Measurements from ENCODE around the gene MTFP1. TPM values are rescaled to one million over a fixed set of nuclear protein-coding genes. Genes with fewer than 3 reads are reported as not detected.

Gene MTFP1
- total RNA-seq, 1 donor from 2014 or later, result 79.3 TPM

DNA sequence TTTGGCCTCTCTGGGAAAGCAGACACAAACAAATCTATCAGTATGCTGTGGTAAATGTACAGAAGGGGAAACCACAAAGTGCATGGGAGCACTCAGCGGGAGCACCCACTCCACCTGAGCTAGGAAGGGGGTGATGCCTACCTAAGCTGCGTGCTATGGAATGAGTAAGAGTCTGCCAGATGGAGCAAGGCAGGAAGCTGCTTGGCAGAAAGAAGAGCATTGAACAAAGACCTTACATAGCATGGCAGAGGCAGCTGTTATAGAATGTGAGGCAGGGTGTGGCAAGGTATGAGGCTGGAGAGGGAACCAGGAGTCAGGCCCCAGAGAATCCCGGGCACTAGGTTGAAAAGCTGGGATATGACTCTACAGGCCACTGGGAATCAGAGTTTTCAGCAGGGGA is 13.8 kb upstream of the MTFP1 start:
- Mint-ChIP-seq H3K36me3 (ENCODE audit: low read depth) (peaks cover 56% of the 10 kb centered on the region), H3K4me1 (peaks cover 42% of the 10 kb centered on the region), H3K4me3 (no peak overlapping the region), H3K27me3 (no peaks in the 10 kb centered on the region), H3K9me3 (no peaks in the 10 kb centered on the region), H3K27ac (peak overlapping the region; percentile 61)
- DNase-seq, result no peak
- intact Hi-C loops (cut with micrococcal nuclease), result no loop called here

DNA sequence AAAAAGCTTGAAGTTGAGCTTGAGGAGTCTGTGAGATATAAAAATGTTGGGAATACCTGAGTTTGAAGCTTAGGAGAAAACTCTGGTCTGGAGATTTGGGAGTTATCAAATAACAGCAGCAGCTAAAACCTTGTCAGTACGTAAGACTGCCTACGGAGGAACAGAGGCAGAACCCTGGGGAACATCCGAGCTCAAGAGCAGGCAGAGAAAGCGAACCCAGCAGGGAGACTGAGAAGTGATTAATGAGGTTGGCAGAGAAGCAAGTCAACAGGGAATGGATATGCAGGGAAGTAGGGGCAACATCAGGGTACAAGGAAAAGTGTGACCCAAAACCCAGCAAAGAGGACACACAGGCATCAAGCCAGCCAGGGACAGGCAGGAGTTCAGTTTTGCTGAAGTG is 12.6 kb upstream of the MTFP1 start:
- peaks cover 62% of the 10 kb centered on the region for H3K36me3 Mint-ChIP-seq (ENCODE audit: low read depth)
- no peaks in the 10 kb centered on the region for H3K9me3 Mint-ChIP-seq
- DNase-seq, result no peak
- H3K4me1 Mint-ChIP-seq, result peaks cover 42% of the 10 kb centered on the region
- intact Hi-C loops (cut with micrococcal nuclease), result no loop called here
- peak overlapping the region; percentile 77 for H3K27ac Mint-ChIP-seq
- H3K4me3 Mint-ChIP-seq, result no peak overlapping the region
- H3K27me3 Mint-ChIP-seq, result no peaks in the 10 kb centered on the region

DNA sequence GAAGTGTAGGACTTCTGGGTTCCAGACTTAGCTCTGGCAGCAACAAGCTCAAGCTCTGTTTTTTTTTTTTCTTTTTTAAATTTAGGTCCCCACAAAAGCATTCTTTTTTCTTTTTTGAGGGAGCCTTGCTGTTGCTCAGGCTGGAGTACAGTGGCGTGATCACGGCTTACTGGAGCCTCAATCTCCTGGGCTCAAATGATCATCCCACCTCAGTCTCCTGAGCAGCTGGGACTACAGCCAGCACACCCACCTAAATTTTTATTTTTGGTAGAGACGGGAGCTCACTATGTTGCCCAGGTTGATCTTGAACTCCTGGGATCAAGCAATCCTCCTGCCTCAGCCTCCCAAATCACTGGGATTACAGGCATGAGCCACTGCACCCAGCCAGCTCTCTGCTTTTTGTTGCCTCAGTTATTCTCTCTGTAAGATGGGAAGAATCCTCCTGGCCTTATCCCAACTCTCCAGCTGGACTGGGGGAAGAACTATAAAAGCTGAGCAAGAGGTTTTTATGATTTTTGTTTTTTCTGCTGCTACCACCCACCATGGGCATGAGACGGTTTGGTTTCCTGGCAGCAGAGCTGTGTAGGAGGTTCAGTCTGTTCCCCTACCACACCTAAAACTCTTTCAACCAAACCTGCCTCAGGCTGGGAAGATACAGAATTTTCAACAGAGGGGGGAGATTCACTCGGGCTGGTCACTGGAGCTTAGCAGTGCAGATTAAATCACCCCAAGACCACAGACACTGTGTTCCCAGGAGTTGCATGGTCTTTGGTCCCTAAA is 11.6 kb upstream of the MTFP1 start:
- Mint-ChIP-seq H3K36me3 (ENCODE audit: low read depth) (peaks cover 69% of the 10 kb centered on the region), H3K9me3 (no peaks in the 10 kb centered on the region), H3K27me3 (no peaks in the 10 kb centered on the region), H3K4me1 (peaks cover 36% of the 10 kb centered on the region), H3K27ac (peak overlapping the region; percentile 77), H3K4me3 (peak overlapping the region; percentile 29)
- intact Hi-C loops (cut with micrococcal nuclease), result loop anchor here (1.0 kb wide), 1 partner anchor 12 kb away; no protein-coding TSS in a partner anchor
- DNase-seq, result no peak

DNA sequence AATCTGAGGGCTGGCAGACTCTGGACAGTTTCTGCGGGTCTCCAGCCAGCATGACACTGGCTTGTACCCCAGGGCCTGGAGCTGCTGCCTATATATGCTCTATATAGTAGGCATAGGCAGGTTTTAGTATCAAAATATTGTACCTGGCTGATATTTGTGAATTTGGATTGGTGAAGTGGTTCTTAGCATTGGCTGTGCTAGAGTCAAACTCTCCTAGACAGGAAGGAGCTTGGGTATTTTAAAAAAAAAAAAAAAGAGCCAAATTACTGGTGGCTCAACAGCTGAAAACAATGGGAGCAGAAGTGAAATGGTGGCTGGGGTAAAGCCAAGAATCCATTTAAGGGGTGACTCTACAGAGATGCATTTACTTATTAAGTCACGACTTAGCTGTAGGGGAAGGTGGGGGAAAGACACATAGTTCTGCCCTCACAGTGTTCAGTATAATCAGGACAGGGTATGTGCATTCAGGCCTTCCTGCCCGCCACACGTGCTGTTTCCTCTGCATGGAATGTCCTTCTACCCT is 11.0 kb upstream of the MTFP1 start:
- Mint-ChIP-seq H3K9me3 (no peaks in the 10 kb centered on the region), H3K27ac (peak overlapping the region; percentile 77), H3K27me3 (no peaks in the 10 kb centered on the region), H3K36me3 (ENCODE audit: low read depth) (peaks cover 70% of the 10 kb centered on the region), H3K4me3 (peak overlapping the region; percentile 29), H3K4me1 (peaks cover 37% of the 10 kb centered on the region)
- intact Hi-C loops (cut with micrococcal nuclease), result loop anchor here (1.0 kb wide), 1 partner anchor 12 kb away; no protein-coding TSS in a partner anchor
- DNase-seq, result no peak

DNA sequence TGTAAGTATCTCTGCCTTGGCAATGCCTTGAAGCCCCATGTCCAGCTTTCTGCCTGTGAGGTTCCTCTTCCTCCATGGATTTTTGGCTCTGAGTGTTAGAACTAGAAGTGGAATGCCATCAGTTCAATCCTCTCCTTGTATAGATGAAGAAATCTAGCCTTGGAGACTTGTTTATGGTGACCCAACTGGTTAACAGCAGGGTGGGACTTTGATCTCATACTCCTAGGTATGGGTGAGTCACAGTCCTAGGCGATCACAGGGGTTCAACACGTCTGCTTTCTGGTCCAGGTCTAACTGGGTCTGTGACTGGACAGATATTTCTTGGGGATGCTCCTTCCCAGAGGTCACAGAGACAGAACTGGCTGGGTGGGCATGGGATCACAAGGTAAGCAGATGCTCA is 9.2 kb upstream of the MTFP1 start:
- DNase-seq, result no peak
- H3K36me3 Mint-ChIP-seq (ENCODE audit: low read depth), result peaks cover 80% of the 10 kb centered on the region
- no peaks in the 10 kb centered on the region for H3K9me3 Mint-ChIP-seq
- intact Hi-C loops (cut with micrococcal nuclease), result no loop called here
- peaks cover 50% of the 10 kb centered on the region for H3K4me1 Mint-ChIP-seq
- H3K4me3 Mint-ChIP-seq, result no peak overlapping the region
- peak overlapping the region; percentile 40 for H3K27ac Mint-ChIP-seq
- no peaks in the 10 kb centered on the region for H3K27me3 Mint-ChIP-seq

DNA sequence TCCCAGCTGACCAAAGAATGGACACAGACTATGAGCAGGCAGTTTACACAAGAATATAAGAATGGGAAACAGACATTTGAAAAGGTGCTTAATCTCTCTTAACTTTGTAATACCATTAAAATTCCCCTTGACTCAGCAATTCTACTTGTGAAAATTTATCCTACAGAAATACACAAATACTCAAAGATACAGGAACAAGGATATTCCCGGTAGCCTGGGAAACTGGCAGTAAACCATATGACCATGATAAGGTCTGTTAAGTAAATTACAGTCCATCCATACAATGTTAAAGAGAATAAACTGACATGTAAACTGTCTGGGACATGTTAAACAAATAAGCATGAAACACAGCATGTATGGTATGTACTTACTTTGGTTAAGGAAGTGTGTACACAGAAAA is 8.7 kb upstream of the MTFP1 start:
- H3K36me3 Mint-ChIP-seq (ENCODE audit: low read depth), result peaks cover 80% of the 10 kb centered on the region
- H3K27me3 Mint-ChIP-seq, result no peaks in the 10 kb centered on the region
- no peak overlapping the region for H3K4me3 Mint-ChIP-seq
- H3K9me3 Mint-ChIP-seq, result no peaks in the 10 kb centered on the region
- H3K27ac Mint-ChIP-seq, result peak overlapping the region; percentile 15
- no peak for DNase-seq
- peaks cover 53% of the 10 kb centered on the region for H3K4me1 Mint-ChIP-seq
- intact Hi-C loops (cut with micrococcal nuclease), result no loop called here

DNA sequence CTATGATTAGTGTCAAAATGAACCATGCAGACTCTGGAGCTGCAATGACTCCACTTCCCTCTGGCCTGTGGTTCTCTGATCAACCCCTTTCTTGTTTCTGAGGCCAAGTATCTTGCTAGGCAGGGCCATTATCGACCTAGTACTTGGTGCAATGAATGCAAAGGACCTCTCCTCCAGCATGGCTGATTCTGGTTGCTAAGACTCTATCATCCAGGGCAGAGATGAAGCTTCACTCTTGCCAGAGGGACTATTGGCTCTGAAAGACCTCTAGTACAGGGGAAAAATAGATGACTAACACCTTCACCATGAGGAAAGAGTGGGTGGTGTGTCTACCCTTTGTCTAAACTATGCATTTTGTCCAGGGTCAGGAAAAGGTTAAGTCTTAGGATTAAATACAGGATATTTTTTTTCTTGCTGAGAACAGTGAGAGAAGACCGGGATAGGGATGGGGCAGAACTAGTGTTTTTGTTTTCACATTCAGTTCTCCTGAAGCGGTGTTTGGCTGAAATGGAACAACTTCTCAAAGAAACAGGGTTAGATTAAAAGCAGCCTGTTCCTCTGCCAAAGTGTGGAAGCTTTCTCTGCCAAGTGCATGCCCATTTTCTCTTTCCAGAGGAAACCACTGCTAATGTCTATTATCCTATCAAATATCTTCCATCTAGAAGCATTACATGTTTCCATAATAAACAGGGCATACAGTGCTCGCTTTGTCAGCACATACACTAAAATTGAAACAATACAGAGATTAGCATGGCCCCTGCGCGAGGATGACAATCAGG is 5.0 kb upstream of the MTFP1 start:
- H3K27me3 Mint-ChIP-seq, result no peaks in the 10 kb centered on the region
- H3K9me3 Mint-ChIP-seq, result no peaks in the 10 kb centered on the region
- intact Hi-C loops (cut with micrococcal nuclease), result loop anchor here (5.0 to 10.0 kb wide), 5 partner anchors 226 to 1074 kb away; partner anchors contain the start of genes MORC2, NF2, SFI1 and TUG1
- H3K27ac Mint-ChIP-seq, result peak overlapping the region; percentile 89
- no peak for DNase-seq
- H3K4me3 Mint-ChIP-seq, result peak overlapping the region; percentile 72
- H3K4me1 Mint-ChIP-seq, result peaks cover 50% of the 10 kb centered on the region
- H3K36me3 Mint-ChIP-seq (ENCODE audit: low read depth), result peaks cover 71% of the 10 kb centered on the region

GRCh38 chr22:30421695-30422480 is 3.7 kb upstream of the MTFP1 start:
- peaks cover 62% of the 10 kb centered on the region for H3K36me3 Mint-ChIP-seq (ENCODE audit: low read depth)
- no peak for DNase-seq
- H3K27me3 Mint-ChIP-seq, result no peaks in the 10 kb centered on the region
- no peaks in the 10 kb centered on the region for H3K9me3 Mint-ChIP-seq
- H3K4me3 Mint-ChIP-seq, result peak overlapping the region; percentile 99
- intact Hi-C loops (cut with micrococcal nuclease), result loop anchor here (5.0 to 10.0 kb wide), 5 partner anchors 227 to 1073 kb away; partner anchors contain the start of genes MORC2, NF2, SFI1 and TUG1
- peaks cover 54% of the 10 kb centered on the region for H3K4me1 Mint-ChIP-seq
- peak overlapping the region; percentile 99 for H3K27ac Mint-ChIP-seq

GRCh38 chr22:30422481-30423300 is 2.9 kb upstream of the MTFP1 start:
- H3K36me3 Mint-ChIP-seq (ENCODE audit: low read depth), result peaks cover 63% of the 10 kb centered on the region
- peak overlapping the region; percentile 99 for H3K27ac Mint-ChIP-seq
- peak overlapping the region; percentile 99 for H3K4me3 Mint-ChIP-seq
- no peaks in the 10 kb centered on the region for H3K9me3 Mint-ChIP-seq
- H3K27me3 Mint-ChIP-seq, result no peaks in the 10 kb centered on the region
- peaks cover 60% of the 10 kb centered on the region for H3K4me1 Mint-ChIP-seq
- no peak for DNase-seq
- intact Hi-C loops (cut with micrococcal nuclease), result loop anchor here (1.0 to 10.0 kb wide), 6 partner anchors 170 to 1072 kb away; partner anchors contain the start of genes MORC2, NF2, SFI1 and TUG1

GRCh38 chr22:30423301-30423958 is 2.1 kb upstream of the MTFP1 start:
- no peaks in the 10 kb centered on the region for H3K9me3 Mint-ChIP-seq
- peaks cover 61% of the 10 kb centered on the region for H3K36me3 Mint-ChIP-seq (ENCODE audit: low read depth)
- intact Hi-C loops (cut with micrococcal nuclease), result loop anchor here (1.0 to 10.0 kb wide), 6 partner anchors 169 to 1071 kb away; partner anchors contain the start of genes MORC2, NF2, SFI1 and TUG1
- H3K4me1 Mint-ChIP-seq, result peaks cover 62% of the 10 kb centered on the region
- DNase-seq, result no peak
- H3K4me3 Mint-ChIP-seq, result peak overlapping the region; percentile 99
- H3K27ac Mint-ChIP-seq, result peak overlapping the region; percentile 99
- H3K27me3 Mint-ChIP-seq, result no peaks in the 10 kb centered on the region

DNA sequence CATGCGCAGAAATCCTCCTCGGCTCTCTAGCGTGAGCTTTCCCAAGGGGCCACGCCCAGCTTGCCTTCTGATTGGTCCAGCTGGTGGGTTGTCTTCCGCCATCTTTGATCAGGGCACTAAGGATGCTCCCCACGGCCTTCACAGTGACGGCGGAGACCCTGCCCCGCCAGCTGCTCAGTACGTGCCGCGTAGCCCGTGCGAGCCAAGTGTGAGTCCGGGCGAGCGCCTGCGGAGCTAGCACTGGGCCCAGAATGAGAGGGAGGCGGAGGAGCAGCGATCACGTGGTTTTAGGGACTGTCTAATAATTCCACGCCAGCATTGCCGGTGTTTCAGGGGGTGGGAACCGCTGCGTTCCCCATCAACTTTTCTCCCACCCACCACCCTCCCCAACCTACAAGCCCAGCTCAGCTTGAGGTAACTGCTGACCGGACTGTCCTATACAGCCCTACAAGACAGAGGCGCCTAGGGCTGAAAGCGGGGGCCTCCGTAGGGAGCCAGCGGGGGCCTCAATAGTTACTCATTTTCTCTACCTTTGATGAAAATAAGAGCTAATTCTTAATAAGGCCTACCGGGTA is 1.5 kb upstream of the MTFP1 start:
- Mint-ChIP-seq H3K36me3 (ENCODE audit: low read depth) (peaks cover 60% of the 10 kb centered on the region), H3K9me3 (no peaks in the 10 kb centered on the region), H3K27me3 (no peaks in the 10 kb centered on the region), H3K27ac (peak overlapping the region; percentile 99), H3K4me3 (peak overlapping the region; percentile 99), H3K4me1 (peaks cover 62% of the 10 kb centered on the region)
- peak; percentile 99 for DNase-seq
- intact Hi-C loops (cut with micrococcal nuclease), result loop anchor here (1.0 to 10.0 kb wide), 11 partner anchors 27 to 1071 kb away; partner anchors contain the start of genes MORC2, NF2, SEC14L2 and SF3A1

All from activated CD4-positive, alpha-beta T cell treated with anti-CD3 and anti-CD28 coated beads, Interleukin-2, amount 10 ng/mL, durations not matched to agents 24 days and 14 days (primary cell).